ENCODE data around the gene PTPRN.

DNA sequence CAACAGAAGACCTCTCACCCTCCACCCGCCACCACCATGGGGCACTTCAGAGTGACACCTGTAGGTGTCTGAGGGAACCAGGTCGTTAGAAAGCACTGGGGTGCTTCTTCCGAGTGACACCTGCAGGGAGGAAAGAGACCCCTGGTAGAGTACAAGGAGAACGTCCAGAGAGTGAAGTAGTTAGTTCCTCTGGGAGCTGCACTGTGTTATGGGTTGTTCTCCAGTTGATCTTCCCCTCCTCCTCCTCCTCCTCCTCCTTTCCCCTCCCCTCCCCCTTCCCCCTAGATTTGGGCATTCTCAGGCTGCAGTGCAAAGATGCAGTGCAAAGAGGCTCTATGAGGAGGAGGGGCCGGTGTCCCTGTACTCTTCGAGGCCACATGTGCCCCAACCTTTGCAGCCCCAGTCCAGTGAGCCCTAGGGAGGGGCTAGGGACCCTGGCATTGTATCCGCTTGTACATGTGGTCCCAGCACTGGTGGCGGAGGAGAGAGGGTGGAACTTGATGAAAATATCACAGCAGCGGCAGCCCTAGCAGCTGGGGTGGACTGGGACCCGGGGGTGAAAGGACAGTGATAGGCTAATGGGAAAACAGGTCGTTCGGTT, 29.2 kb downstream of the PTPRN start:
- TF ChIP-seq KDM1A (IDR thresholded peaks at IDR 0.05; ENCODE audit: borderline replicate concordance, low read length) (no peak), EZH2 (IDR thresholded peaks at IDR 0.05; ENCODE audit: low read depth, low read length, severe bottlenecking) (no peak), POLR2AphosphoS5 (IDR thresholded peaks at IDR 0.05; ENCODE audit: low read depth, low read length) (no peak), EP300 (IDR thresholded peaks at IDR 0.05; ENCODE audit: borderline replicate concordance in 1 of 2, low read depth in 2 of 2, low read length in 2 of 2) (no peak), TCF12 (IDR thresholded peaks at IDR 0.05; ENCODE audit: low read depth, low read length) (no peak), NRF1 (IDR thresholded peaks at IDR 0.05; ENCODE audit: low read depth, low read length) (no peak), CREB1 (IDR thresholded peaks at IDR 0.05) (no peak), MAFK (IDR thresholded peaks at IDR 0.05; ENCODE audit: low read depth, low read length) (no peak), EGR1 (IDR thresholded peaks at IDR 0.05; ENCODE audit: borderline replicate concordance, low read depth, low read length) (no peak), POLR2A (IDR thresholded peaks at IDR 0.05; ENCODE audit: control extremely low read depth in 1 of 2, low read depth in 2 of 2, low read length in 2 of 2) (no peak), NANOG (IDR thresholded peaks at IDR 0.05; ENCODE audit: insufficient read depth, low read depth, low read length, poor library complexity, severe bottlenecking) (no peak)
- TF ChIP-seq, protein P1, sequence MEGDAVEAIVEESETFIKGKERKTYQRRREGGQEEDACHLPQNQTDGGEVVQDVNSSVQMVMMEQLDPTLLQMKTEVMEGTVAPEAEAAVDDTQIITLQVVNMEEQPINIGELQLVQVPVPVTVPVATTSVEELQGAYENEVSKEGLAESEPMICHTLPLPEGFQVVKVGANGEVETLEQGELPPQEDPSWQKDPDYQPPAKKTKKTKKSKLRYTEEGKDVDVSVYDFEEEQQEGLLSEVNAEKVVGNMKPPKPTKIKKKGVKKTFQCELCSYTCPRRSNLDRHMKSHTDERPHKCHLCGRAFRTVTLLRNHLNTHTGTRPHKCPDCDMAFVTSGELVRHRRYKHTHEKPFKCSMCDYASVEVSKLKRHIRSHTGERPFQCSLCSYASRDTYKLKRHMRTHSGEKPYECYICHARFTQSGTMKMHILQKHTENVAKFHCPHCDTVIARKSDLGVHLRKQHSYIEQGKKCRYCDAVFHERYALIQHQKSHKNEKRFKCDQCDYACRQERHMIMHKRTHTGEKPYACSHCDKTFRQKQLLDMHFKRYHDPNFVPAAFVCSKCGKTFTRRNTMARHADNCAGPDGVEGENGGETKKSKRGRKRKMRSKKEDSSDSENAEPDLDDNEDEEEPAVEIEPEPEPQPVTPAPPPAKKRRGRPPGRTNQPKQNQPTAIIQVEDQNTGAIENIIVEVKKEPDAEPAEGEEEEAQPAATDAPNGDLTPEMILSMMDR (IDR thresholded peaks at IDR 0.05; ENCODE audit: control extremely low read depth in 1 of 3, insufficient read depth in 1 of 3, low read depth in 1 of 3, low read length in 3 of 3): no peak
